IPS-NIHi7 (cell line): ENCODE results near the gene HP1BP3.
A peak's percentile ranks its signal among the peaks of the same experiment; 100 is the strongest.
"Not testable (repeated sequence)": the region's sequence is repeated elsewhere in the genome, so short reads cannot be mapped to it uniquely, and the experiment has no call there.

Experiments used
- DNase-seq: peaks from one replicate; pipeline ENCODE4 v3.0.0; 2012; ENCODE audit warnings: mixed read lengths; ENCODE audit errors: extremely low spot score

The HP1BP3 gene

DNA sequence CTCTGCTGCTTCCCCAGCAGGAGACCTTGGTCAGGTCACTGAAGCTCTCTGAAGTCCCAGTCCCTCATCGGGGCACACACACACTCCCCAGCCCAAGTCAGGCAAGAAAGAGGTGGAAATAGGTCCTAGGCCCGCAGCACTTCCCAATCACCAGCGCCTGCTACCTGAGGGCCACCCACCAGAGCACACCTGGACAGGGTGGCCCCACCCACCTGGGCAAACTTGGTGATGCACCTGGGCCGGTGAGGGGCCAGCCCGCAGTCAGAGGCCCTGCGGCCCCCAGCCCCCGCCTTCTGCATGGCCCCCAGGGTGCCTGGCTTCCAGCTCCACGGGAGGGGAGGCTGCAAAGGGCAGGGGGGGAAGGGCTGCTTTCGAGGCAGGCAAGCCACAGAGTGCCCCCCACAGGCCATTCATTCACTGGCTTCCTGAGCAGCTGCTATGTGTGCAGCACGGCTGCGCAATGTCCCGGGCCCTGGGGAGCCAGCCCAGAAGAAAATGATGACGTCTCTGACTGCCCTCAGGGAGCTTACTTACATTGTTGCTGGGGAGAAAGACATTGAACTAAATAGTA lies 59.3 kb downstream of the HP1BP3 start:
- peak; percentile 68 for DNase-seq

DNA sequence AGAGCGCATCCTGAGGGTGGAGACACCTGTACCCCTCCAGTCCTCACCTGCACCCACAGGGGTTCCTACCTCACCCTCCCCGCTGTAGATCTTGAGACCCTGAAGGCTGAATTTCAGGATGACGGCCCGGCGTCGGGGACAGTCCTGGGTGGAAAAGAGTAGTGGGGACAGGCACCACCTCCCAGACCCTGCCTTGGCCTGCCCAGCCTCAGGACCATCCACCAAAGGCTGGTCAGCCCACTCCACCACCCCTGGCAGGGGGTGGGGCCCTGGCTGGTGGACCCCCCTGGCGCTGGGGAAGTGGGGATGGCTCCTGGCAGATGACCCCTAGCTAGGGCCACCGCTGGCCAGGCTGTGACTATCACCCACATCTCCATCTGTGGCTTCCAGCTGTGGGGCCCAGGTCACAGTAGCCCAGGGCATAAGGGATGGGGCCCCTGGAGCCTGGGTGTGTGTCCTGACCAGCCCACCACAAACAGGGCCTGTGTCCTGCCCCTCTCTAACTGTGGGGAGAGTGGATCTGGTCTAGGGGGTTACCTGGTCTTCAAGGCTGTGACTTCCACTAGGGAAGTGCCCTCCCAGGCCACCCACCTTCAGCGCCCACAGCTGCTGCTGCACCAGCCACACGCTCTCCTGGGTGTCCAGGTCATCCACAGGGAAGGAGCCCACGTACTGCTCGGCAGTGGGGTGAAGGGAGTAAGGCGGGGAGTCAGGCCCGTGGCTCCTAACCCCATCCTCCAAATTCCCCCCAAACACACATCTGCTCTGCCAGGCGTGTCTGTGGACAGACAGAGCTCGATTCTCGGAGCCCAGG lies 60.0 kb downstream of the HP1BP3 start:
- no peak for DNase-seq

DNA sequence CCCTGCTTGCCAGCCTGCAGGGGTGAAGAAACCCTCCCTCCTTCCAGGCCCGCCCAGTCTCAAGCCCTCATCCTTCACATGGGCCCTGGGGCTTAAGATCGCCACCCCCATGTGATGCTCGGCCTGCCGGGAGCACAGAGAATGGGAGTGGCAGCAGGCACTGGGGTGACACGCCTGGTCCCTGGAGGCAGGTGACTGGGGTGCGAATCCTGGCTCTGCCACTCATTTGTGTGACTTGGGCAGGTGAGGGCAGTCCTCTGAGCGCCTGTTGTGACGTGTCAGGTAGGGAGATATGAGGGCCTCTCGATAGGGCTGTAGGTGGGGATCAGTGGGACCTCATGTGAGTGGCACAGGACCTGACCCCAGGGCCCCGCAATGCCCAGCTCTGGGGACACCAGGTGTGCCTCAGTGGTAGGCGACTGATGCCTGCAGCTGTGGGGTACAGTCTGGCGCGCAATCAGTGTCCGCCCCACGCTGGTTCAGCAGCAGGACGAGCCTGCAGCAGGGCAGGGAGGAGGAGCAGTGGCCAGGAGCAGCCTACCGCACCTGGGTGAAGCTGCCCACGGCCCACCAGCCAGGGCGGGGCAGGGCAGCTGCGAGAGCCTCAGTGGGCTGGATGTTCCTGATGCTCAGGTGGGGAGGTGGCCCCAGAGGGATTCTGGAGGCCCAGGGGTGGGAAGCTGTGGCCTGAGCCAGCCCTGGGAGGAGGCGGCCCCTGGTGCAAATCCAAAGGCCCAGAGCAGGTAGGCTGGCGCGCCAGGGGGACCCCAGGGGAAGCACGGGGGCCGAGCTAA lies 60.8 kb downstream of the HP1BP3 start:
- DNase-seq: no peak

DNA sequence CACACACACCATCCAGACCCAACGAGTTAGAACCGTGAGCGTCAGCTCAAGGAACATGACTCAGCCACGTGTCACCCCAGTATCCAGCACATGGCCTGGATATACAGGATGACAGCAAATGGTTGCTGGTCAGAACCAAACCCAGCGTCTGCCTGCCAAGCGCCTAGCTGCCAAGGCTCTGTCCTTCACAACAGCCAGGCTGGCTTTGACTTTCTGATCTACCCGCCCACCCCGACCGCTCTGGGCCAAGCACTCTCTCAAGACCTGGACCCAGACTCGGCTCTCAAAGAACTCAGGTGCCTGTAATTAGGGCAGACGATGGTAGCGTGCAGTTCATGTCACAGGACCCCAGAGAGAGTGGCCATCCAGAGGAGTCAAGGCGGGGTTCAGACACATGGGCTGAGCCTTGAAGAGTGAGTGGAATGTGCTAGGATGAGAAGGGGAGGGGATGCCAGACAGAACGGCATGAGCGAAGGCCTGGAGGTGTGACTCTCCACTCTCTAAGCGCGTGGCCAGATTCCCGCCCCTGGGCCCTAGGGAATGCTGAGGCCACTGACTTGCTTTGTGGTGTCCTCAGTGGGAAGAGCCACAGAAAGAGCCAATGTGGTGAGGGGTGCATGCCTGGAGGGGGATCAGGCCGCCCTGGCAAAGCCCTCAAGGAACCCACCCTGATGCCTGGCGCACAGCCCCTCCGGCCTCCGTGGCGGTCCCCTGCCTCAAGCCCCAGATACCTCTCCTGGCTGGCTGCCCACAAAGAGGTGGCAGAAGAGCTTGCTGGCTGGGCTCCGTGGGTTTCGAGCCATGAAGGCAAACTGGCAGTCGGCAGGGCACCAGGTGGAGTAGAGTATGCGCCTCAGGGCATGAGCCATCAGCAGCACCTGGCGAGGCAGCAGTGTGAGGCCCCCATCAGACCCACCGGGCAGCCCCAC lies 61.7 kb downstream of the HP1BP3 start:
- DNase-seq: no peak

DNA sequence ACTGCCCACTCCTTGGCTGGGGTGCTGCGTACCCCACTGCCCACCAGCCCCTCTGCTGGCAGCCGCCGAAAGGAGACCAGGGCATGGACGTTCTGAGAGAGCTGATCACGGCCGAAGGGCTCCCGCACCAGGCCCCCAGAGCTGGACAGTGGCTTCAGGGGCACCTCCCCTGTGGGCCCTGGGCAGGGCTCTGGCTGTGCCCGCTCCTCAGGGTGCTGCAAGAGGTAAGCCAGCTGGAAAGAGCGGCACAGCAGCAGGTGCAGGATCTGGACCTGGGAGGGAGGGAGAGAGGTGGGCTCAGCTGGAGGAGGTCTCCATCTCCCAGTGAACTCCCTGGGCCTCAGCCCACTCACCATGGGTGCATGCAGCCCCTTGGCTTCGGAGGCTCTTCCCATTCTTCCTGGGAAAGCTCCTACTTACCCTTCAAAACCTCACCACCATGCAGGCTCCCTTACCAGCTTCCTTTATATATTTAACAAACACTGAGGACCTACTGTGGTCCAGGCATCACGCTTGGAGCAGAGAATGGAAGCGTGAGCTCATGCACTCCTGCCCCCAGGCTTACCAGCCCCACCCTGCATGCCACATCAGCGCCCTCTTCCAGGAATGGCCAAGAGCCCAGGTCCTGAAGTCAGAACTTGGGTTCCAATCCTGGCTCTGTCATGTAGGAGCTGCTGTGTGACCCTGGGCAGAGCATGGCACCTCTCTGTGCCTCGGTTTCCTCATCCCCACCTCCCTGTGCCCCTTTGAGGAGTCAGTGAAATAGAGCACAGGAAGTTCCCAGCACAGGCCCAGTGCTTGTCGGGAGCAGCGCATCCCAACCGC lies 62.5 kb downstream of the HP1BP3 start:
- DNase-seq: no peak

DNA sequence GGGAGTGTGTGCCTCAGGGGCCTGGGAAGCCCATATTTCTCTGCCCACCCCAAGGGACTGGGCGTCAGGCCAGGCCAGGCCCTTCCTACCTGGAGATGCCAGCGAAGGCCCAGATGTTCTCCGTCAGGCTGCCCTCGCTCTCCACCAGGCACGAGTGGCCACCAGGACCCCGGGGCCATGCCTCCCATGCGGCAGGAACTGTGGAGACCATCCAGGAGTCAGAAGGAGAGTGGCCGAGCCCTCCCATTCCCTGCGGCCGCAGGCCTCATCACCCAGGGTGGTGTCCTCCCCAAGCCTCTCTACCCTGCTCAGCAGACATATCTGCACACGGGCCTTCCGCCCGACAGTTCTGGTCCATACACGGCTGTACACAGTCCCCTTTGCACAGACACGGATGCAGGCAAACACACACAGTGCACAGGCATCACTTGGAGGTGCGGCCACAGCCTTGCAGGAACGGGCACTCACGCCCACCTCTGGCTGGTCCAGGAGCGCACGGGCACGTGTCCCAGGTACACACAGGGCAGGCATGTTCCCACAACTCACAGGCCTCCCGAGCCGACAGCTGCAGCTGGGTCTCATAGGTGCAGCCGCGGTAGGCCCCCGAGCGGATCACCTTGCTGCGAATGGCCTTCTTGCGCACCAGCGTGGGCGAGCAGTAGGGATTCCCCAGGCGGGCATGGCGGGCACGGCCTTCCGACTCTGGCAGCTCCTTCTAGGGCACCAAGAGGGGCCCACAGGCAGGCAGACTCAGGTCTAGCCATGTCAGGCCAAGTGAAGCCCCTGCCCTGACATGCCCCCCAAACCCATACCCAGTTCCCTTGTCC lies 63.4 kb downstream of the HP1BP3 start:
- DNase-seq: no peak

DNA sequence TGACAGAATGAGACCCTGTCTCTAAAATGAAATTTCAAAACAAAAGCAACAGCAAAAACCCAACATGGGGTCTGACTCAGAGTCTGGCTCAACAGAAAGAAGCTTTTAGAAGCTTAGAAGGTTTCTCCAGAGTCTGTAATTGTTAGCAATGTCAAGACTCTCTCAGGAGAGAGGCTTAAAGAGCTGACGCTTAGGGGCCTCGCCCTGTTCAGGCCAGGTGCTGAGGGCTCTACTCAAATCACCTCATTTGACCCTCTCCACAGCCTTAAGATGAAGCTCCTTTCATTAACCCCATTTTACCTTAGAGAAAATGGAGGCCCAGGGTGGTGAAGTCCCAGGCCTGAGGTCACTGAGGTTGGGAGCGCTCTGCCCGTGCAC lies 64.0 kb downstream of the HP1BP3 start:
- DNase-seq: no peak

DNA sequence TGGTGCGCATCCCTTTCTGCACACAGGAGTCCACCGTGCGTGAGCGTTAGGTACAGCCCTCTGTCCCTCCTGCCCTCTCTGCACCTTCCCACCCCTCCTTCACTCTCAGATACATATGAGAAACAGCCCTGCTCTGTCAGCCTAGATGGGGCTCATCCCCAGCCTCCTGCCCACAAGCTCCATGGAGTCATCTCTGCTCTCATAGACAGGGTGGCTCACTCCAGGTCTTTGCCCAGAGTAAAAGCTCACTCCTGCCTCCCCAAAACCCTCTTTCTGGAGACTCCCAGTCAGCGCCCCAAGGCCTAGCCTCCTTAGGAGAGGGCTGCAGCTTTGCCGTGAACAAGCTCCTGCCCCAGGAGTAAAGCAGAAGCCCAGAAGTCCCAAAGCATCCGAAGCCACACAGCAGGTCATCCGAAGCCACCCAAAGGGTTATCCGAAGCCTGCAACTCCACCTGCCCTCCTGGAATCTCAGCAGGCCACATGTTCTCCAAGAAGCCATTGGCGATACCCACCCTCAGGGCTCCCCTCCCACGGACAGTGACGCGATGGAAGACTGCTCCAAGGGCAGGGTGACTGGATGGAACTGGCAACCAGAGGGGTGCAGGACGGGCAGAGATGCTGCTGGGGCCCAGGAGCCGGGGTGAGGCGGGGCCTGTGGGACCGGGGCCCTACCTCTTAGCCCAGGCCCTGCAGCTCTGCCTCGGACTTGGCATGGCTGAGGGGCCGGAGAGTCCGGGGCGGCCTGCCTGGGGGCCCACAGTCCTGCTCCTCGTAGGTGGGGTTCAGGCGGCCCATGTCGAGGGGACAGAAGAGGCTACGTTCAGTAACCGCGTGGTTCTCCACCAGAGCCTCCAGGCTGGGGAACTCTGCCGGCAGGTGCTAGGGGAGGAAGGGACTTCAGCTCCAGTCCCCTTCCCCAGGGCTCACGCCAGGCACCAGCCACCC lies 65.7 kb downstream of the HP1BP3 start:
- DNase-seq: no peak

DNA sequence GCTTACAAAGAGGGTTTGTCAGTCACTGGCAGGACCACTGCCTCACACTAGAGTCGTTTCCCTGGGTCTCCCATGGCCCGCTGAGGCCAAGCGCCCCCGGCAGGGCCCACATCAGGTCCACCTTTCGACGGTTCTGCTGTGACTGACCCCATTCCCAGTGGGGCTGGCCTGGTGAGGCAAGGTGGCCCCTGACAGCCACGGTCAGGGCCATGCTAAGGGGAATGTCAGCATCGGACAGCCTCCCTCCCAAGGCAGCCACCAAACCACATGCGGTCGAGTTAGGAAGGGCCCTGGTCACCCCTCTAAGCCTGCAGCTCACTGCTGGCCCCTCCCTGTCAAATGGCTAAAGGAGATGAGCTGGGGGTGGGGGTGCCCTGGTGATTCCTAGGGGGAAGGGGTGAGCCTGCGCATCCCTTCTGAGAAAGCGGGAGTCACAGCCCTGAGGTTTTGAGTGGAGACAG lies 66.4 kb downstream of the HP1BP3 start:
- DNase-seq: no peak

DNA sequence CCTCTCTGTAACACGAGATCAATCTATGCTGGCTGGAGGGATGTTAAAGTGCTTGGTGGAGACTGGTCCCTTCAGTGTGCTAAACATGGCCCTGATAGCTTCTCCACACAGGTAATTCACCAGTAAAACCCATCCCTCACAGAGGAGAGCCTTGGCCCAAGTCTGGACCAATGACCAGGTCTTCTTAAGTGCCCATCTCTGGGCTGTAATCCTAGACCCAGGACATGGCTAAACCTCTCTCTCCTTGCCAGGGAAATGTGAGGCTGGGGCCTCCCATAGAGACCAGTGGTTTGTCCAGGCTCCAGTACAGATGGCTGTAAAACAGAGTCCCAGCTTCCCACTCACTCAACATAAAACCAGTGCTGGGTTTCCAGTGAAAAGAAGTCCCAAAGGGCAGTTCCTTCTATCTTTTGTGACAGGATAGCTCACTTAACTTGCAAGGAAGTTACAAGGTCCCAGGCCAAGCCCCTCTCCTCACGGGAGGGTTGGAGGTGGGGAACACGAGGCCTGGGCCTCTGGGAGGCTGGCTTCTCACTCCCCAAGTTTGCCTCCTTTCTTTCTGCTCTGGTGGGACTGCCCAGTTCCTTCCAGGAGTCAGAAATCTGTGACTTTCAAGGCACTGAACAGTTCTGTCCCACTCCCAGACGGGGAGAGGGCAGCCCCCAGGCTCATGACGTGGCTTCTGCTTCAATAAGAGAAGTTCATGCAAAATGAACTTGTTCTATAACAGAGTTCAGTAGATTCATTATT lies 67.1 kb downstream of the HP1BP3 start:
- no peak for DNase-seq

DNA sequence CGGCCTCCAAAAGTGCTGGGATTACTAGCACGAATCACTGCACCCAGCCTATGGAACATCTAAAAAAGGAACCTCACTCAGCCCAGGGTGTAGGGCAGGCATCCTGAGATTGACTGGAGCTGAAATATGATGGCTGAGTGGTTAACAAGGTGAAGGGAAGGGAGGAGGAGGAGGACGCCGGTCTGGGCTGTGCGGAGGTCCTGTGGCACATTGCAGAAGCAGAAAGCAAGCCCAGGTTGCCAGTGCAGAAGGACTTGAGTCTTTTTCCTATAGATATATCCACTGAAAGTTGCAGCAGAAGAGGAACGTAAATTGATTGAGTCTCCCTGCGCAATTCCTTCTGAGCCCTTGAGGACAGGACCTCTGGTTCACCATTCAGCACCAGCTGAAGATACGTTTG lies 67.8 kb downstream of the HP1BP3 start:
- no peak for DNase-seq

DNA sequence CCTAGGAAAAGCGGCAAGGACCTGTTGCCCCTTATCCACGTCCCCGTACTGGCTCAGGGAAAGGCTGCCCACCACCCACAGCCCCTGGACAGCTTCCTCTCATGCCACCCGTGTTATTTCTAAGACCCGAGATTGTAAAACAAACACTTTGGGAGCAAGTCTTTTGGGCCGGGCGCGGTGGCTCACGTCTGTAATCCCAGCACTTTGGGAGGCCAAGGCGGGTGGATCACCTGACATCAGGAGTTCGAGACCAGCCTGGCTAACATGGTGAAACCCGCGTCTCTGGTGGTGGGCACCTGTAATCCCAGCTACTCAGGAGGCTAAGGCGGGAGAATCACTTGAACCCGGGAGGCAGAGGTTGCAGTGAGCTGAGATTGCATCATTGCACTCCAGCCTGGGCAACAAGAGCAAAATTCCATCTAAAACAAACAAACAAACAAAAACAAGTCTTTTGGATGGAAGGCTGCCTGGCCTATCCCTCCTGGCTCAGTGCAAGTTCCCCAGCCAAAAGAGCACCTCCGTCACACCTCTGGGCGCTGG lies 68.7 kb downstream of the HP1BP3 start:
- not testable (repeated sequence) for DNase-seq

DNA sequence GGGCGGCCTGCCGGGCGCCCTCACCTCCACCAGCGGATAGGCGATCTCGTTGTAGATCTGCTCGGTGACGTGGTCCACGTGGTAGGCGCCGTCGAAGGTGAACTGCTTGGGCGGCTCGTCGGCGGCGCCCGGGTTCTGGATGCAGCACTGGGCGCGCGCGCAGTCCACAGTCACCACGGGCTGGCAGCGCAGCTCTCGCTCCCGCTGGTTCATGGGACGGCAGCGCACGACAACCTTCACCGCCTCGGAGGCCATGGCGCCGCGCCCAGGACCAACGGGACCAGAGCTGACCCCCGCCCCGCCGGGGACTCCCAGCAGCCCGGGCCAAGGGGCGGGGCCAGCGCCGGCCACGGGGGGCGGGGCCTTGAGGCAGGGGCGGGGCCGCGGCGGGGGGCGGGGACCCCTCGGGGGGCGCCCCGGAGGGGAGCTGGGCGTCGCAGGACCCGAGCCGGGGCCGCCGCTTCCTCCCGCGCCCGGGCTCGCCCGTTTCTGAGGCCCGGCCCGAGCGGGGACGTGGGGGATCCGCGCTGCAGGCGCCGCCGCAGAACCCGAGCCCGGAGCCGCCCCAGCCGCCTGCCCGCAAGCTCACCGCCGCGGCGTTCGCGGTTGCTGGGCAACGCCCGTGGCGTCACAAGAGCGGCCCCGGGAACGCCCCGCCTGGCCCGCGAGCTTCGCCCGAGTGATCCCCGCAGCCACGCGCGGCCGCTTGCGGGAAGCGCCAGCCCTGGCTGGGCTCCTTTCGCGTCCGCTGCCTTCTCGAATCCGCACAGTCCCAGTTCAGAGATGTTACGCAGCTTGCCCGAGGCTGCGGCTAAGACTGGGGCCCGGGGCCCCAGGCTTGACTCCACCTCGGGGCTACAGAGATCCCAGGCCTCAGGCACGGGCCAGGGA lies 69.4 kb downstream of the HP1BP3 start, which contains the start of gene KIF17:
Gene KIF17 (minus strand): TSS at position 556 of the 891 bp plus-strand sequence. CDS start 301 bp downstream, at position 255.
- peak; percentile 93 for DNase-seq

DNA sequence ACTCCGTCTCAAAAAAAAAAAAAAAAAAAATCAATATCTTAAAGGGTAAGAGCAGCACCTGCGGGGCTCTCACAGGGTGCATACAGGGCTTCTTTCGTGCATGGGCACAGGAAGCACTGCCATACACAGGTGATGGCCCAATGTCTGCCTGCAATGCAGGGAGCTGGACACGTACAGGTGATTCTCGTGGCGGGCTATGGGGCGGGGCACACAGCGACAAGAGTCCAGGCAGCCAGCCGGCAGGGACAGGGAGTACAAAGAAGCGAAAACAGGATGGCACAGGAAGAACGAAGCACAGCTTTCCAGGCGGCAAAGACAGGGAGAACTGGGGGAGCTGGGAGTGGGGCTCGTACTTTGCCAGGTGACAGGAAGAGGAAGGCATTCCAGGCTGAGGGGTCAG lies 70.9 kb downstream of the HP1BP3 start:
- DNase-seq: no peak

DNA sequence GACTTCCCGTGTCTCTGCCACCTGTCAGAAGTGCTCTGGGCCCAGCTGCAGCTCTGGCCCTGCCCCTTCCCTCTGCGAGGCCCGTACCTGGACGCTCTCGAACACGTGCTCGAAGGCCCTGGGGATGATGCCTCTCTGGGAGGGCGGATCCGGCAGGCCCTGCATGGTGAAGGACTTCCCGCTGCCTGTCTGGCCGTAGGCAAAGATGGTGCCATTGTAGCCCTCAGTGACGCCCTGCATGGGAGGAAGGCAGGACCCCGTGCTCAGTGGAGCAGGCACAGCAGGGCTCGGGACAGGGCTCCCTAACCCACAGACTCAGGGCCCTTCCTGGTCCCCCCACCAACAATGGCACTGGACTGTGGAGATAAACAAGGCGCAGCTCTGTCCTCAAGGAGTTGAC lies 71.7 kb downstream of the HP1BP3 start:
- no peak for DNase-seq

DNA sequence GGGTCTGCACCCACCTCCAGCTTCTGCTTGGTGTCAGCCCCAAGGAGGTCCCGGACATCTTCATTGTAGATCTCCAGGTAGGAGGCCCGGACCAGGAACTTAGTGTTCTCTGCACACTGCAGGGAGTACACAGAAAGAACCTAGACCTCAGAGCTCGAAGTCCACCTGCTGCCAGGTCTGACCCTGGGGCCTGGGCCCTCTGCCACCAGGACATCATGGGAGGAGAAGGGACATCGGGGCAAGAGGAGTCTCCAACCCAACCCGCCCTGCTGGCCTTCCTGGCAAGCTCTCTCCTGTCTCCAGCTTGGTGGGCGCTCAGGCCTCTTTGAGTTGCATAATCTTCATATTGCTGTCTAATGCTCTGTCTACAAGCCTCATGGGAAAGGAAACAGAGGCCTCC lies 73.7 kb downstream of the HP1BP3 start:
- DNase-seq: no peak

DNA sequence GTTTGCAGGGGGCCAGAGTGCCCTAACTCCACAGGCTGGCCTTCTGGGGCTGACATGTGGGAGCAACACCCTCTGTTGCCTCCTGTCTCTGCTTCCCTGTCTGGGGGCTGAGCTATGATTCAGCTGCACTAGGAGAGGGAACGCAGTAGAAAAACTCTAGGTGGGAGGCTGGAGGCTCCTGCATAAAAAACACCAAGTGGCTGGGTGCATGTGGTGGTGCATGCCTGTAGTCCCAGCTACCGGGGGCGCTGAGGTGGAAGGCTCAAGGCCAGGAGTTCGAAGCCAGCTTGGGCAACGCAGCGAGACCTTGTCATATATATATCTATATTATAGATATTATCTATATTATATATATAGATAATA lies 74.9 kb downstream of the HP1BP3 start:
- DNase-seq: no peak
